SK-N-SH (cell line): ENCODE measurements around the gene MRM2. TPM values are rescaled to one million over a fixed set of nuclear protein-coding genes. Genes with fewer than 3 reads are reported as not detected.

Source experiments
- CTCF ChIA-PET: fragments of 300-600, 350-600 bp; formaldehyde crosslinking; extraction: SDS; loops from one replicate; lab custom pipeline; 2021; lab: Yijun Ruan, JAX
- POLR2A ChIA-PET: fragments of 350-600 bp; sonication (Branson Sonifier 250); formaldehyde crosslinking; extraction: SDS; loops from one replicate; lab custom pipeline; 2020; ENCODE audit warnings: antibody characterized with exemption, inconsistent platforms; lab: Yijun Ruan, JAX
- DNase-seq: peaks from one replicate; pipeline ENCODE4 v3.0.0; 2012
- H2AFZ ChIP-seq: fragments of 200-600 bp; sonication (generic); 2 replicates; pipeline ENCODE4 v1.8.1; 2016; ENCODE audit warnings: antibody characterized with exemption, mild to moderate bottlenecking, low read depth
- H3F3A ChIP-seq: fragments of 200-600 bp; sonication (generic); replicated peaks from 2 replicates; pipeline ENCODE3; 2016; ENCODE audit warnings: antibody characterized with exemption, mild to moderate bottlenecking; ENCODE audit not compliant: insufficient read depth
- H3K27ac ChIP-seq, 2 experiments: fragments of 200-500 bp in 1 of 2; fragments of 200-600 bp in 1 of 2; sonication (Bioruptor generic) in 1 of 2; sonication (generic), shearing (Covaris generic) in 1 of 2; 2 replicates each; pipeline versions ENCODE4 v1.5.1 to v1.6.1; 2014 to 2016; ENCODE audit warnings: low read depth in 2 of 2, inconsistent platforms in 1 of 2, low read length in 1 of 2, mild to moderate bottlenecking in 1 of 2, mixed read lengths in 1 of 2
- H3K27me3 ChIP-seq: fragments of 200-600 bp; sonication (generic), shearing (Covaris generic); 2 replicates; pipeline ENCODE4 v1.6.1; 2016; ENCODE audit warnings: mixed run types; ENCODE audit not compliant: insufficient read depth
- H3K36me3 ChIP-seq, 2 experiments: fragments of 200-500 bp in 1 of 2; fragments of 200-600 bp in 1 of 2; sonication (Bioruptor generic) in 1 of 2; sonication (generic) in 1 of 2; replicated peaks in 1 of 2; 2 replicates each; pipeline versions ENCODE3 to v1.5.1; 2014 to 2016; ENCODE audit warnings: low read length in 1 of 2, mild to moderate bottlenecking in 1 of 2; ENCODE audit not compliant: insufficient read depth in 2 of 2, control insufficient read depth in 1 of 2
- H3K4me1 ChIP-seq, 2 experiments: fragments of 200-500 bp in 1 of 2; fragments of 200-600 bp in 1 of 2; sonication (Bioruptor generic) in 1 of 2; sonication (generic), shearing (Covaris generic) in 1 of 2; 2 replicates each; pipeline versions ENCODE4 v1.5.1 to v1.6.1; 2014 to 2016; ENCODE audit warnings: low read depth in 1 of 2, low read length in 1 of 2, mixed run types in 1 of 2; ENCODE audit not compliant: insufficient read depth in 2 of 2, control insufficient read depth in 1 of 2
- H3K4me2 ChIP-seq: fragments of 200-600 bp; sonication (generic), shearing (Covaris generic); 2 replicates; pipeline ENCODE4 v1.6.1; 2017; ENCODE audit warnings: mixed run types
- H3K4me3 ChIP-seq, 2 experiments: fragments of 200-500 bp in 1 of 2; fragments of 200-600 bp in 1 of 2; sonication (Bioruptor generic) in 1 of 2; sonication (generic), shearing (Covaris generic) in 1 of 2; 2 replicates each; pipeline versions ENCODE4 v1.5.1 to v1.8.1; 2014 to 2016; ENCODE audit warnings: low read depth in 2 of 2, inconsistent platforms in 1 of 2, low read length in 1 of 2, mild to moderate bottlenecking in 1 of 2, mixed read lengths in 1 of 2, moderate library complexity in 1 of 2
- H3K79me2 ChIP-seq: fragments of 200-600 bp; sonication (generic); 2 replicates; pipeline ENCODE4 v1.8.1; 2017; ENCODE audit warnings: mild to moderate bottlenecking; ENCODE audit not compliant: insufficient read depth
- H3K9ac ChIP-seq: fragments of 200-600 bp; sonication (generic); 2 replicates; pipeline ENCODE4 v1.6.1; 2017; ENCODE audit warnings: mixed run types
- H3K9me2 ChIP-seq: fragments of 200-600 bp; sonication (generic); 2 replicates; pipeline ENCODE4 v1.6.1; 2017; ENCODE audit warnings: mixed run types
- H3K9me3 ChIP-seq: fragments of 200-600 bp; sonication (generic); 2 replicates; pipeline ENCODE4 v1.6.1; 2017; ENCODE audit warnings: mixed run types, mild to moderate bottlenecking, moderate library complexity
- H4K20me1 ChIP-seq: fragments of 200-600 bp; sonication (generic); 2 replicates; pipeline ENCODE4 v1.6.1; 2017; ENCODE audit warnings: mild to moderate bottlenecking, mixed run types; ENCODE audit not compliant: insufficient read depth
- CHD2 ChIP-seq: fragments of 150-350 bp; IDR thresholded peaks from 2 replicates; pipeline ENCODE4 v1.6.1; 2018; ENCODE audit warnings: low read length; ENCODE audit not compliant: partially characterized antibody
- CTCF ChIP-seq: fragments of 200-600 bp; sonication (generic); IDR thresholded peaks from 2 replicates; pipeline ENCODE4 v1.6.1; 2017; ENCODE audit warnings: antibody characterized with exemption, mild to moderate bottlenecking, moderate library complexity
- ELF1 ChIP-seq: IDR thresholded peaks from 2 replicates; pipeline ENCODE4 v1.4.0; 2012
- EP300 ChIP-seq, 2 experiments: IDR thresholded peaks; 2 replicates each; pipeline versions ENCODE4 v1.4.0 to v1.6.1; 2012; ENCODE audit warnings: borderline replicate concordance in 1 of 2, low read depth in 1 of 2, low read length in 1 of 2
- EZH2phosphoT487 ChIP-seq: fragments of 200-600 bp; sonication (generic); IDR thresholded peaks from 2 replicates; pipeline ENCODE4 v1.6.1; 2017; ENCODE audit warnings: low read depth, mixed run types, mild to moderate bottlenecking, antibody characterized with exemption, moderate library complexity, borderline replicate concordance
- FOSL2 ChIP-seq: IDR thresholded peaks from 2 replicates; pipeline ENCODE4 v1.4.0; 2012; ENCODE audit warnings: low read depth, mild to moderate bottlenecking, moderate library complexity, borderline replicate concordance
- FOXJ3 ChIP-seq: sonication (generic); formaldehyde crosslinking; IDR thresholded peaks from 2 replicates; pipeline ENCODE4 v1.5.1; 2020; ENCODE audit warnings: mild to moderate bottlenecking, missing genetic modification reagents
- GABPA ChIP-seq: IDR thresholded peaks from 2 replicates; pipeline ENCODE4 v1.4.0; 2012; ENCODE audit warnings: low read depth, mild to moderate bottlenecking
- MAX ChIP-seq: IDR thresholded peaks from 2 replicates; pipeline ENCODE4 v1.4.0; 2012; ENCODE audit warnings: low read depth
- MXI1 ChIP-seq: IDR thresholded peaks from 2 replicates; pipeline ENCODE4 v1.6.1; 2012; ENCODE audit warnings: mild to moderate bottlenecking, low read depth, low read length, improper control_type of control experiment
- NFIC ChIP-seq: IDR thresholded peaks from 2 replicates; pipeline ENCODE4 v1.4.0; 2012; ENCODE audit warnings: borderline replicate concordance
- NRF1 ChIP-seq: IDR thresholded peaks from 2 replicates; pipeline ENCODE4 v1.6.1; 2012; ENCODE audit warnings: low read depth, mild to moderate bottlenecking, low read length
- RAD21 ChIP-seq: IDR thresholded peaks from 2 replicates; pipeline ENCODE4 v1.6.1; 2012; ENCODE audit warnings: mild to moderate bottlenecking, low read length
- REST ChIP-seq: IDR thresholded peaks from 2 replicates; pipeline ENCODE4 v1.6.1; 2012; ENCODE audit warnings: mild to moderate bottlenecking, low read depth, low read length, moderate library complexity
- RFX5 ChIP-seq: IDR thresholded peaks from 2 replicates; pipeline ENCODE4 v1.6.1; 2012; ENCODE audit warnings: mild to moderate bottlenecking, improper control_type of control experiment, low read length
- RXRA ChIP-seq: IDR thresholded peaks from 2 replicates; pipeline ENCODE4 v1.4.0; 2012; ENCODE audit warnings: low read depth, mild to moderate bottlenecking, borderline replicate concordance
- YY1 ChIP-seq: IDR thresholded peaks from 2 replicates; pipeline ENCODE4 v1.4.0; 2012; ENCODE audit warnings: low read depth, mild to moderate bottlenecking
- ZBTB33 ChIP-seq: IDR thresholded peaks from 2 replicates; pipeline ENCODE4 v1.4.0; 2012; ENCODE audit warnings: low read depth, borderline replicate concordance
- WGBS: methylation state at CpG from one replicate; pipeline ENCODE4 v1.1.6; 2017; ENCODE audit warnings: low lambda C conversion rate; 5-methylcytosine and 5-hydroxymethylcytosine counted together
- polyA plus RNA-seq, 3 experiments: library from polyadenylated mRNA; depleted of rRNA; stranded (reverse); fragments of >200 nt; gene quantifications; 2 replicates each; pipeline ENCODE4 v1.2.3, GENCODE V29; 2012

The MRM2 gene
- polyA plus RNA-seq, 1 of the 3 experiments (the other 2 are of a cell fraction) = 30.7 TPM

GRCh38 chr7:2211926-2212325 lies 30.1 kb downstream of the MRM2 start:
- no peaks in the 10 kb centered on the region for H3F3A ChIP-seq
- no peaks in the 10 kb centered on the region for H3K27me3 ChIP-seq
- 0 out of 2 replicates have a peak, but pooled peaks cover 5% of the 10 kb centered on the region for H4K20me1 ChIP-seq
- H3K9ac ChIP-seq = no peak overlapping the region
- no peaks in the 10 kb centered on the region for H3K9me3 ChIP-seq
- WGBS = 93% methylated on average over 12 of the region's 13 CpGs
- no peak for DNase-seq
- CTCF ChIA-PET = interaction anchor here (0.5 to 2.1 kb wide), 4 partner anchors 8 to 948 kb away, joined by 3 to 6 read pairs (median 4); no protein-coding TSS in a partner anchor
- H3K27ac ChIP-seq = no peak overlapping the region
- no peak for TF ChIP-seq RAD21
- no peak for TF ChIP-seq NRF1
- no peak for TF ChIP-seq NFIC
- no peak for TF ChIP-seq MAX
- TF ChIP-seq FOSL2 = no peak
- no peak for TF ChIP-seq GABPA
- no peak for TF ChIP-seq RFX5
- no peak for TF ChIP-seq CHD2
- no peak for TF ChIP-seq REST
- no peak for TF ChIP-seq FOXJ3 (CRISPR knock-in tag)
- TF ChIP-seq EZH2phosphoT487 = no peak
- no peak for TF ChIP-seq YY1
- TF ChIP-seq MXI1 = no peak
- TF ChIP-seq ELF1 = no peak
- TF ChIP-seq RXRA = no peak
- no peak for TF ChIP-seq EP300 (IDR thresholded peaks at IDR 0.05; ENCODE audit: borderline replicate concordance in 1 of 2, low read depth in 1 of 2, low read length in 1 of 2)
- TF ChIP-seq ZBTB33 = no peak
- no peak for TF ChIP-seq CTCF
- TF ChIP-seq, all 33 proteins: peak for 0
- H3K4me2 ChIP-seq = no peak overlapping the region
- H2AFZ ChIP-seq = no peak overlapping the region
- no peak overlapping the region for H3K4me3 ChIP-seq
- POLR2A ChIA-PET = no interaction called here
- H3K36me3 ChIP-seq = peaks cover 52 to 72% of the 10 kb centered on the region in 2 experiments
- H3K4me1 ChIP-seq = peaks cover 0 to 8% of the 10 kb centered on the region in 2 experiments; a peak in 1 of 4 replicates
- no peaks in the 10 kb centered on the region for H3K79me2 ChIP-seq
- H3K9me2 ChIP-seq = no peaks in the 10 kb centered on the region
